H1 (cell line): Measurements from ENCODE around the gene VPS72. TPM values are rescaled to one million over a fixed set of nuclear protein-coding genes. Genes with fewer than 3 reads are reported as not detected.

Source experiments
- CTCF ChIA-PET: fragments of 300-600 bp; sonication (Branson Sonifier 250); formaldehyde crosslinking; loops from one replicate; lab custom pipeline; 2021; ENCODE audit not compliant: partially characterized antibody; lab: Charles Lee
- POLR2A ChIA-PET: fragments of 300-600 bp; sonication (Branson Sonifier 250); formaldehyde crosslinking; loops from one replicate; lab custom pipeline; 2021; ENCODE audit warnings: inconsistent platforms; ENCODE audit not compliant: partially characterized antibody; lab: Charles Lee
- DNase-seq, 2 experiments: peaks; one replicate each; pipeline versions ENCODE4 v3.0.0 to v3.0.0-alpha.2; 2010 to 2022; ENCODE audit warnings: low spot score in 2 of 2, low read depth in 1 of 2, mixed read lengths in 1 of 2
- FAIRE-seq: peaks from 2 replicates; lab custom pipeline; 2011; peaks lifted over from hg19 to GRCh38; lab: Jason Lieb, UNC
- H2AFZ ChIP-seq: 2 replicates; pipeline ENCODE4 v1.8.1; 2012; ENCODE audit warnings: low read length, inconsistent platforms
- H2AK5ac ChIP-seq: 2 replicates; pipeline ENCODE4 v1.6.1; 2013; ENCODE audit warnings: low read depth, low read length
- H2BK120ac ChIP-seq: replicated peaks from 2 replicates; pipeline ENCODE3; 2013; ENCODE audit warnings: low read depth, low read length, inconsistent platforms
- H2BK12ac ChIP-seq: 2 replicates; pipeline ENCODE4 v1.6.1; 2013; ENCODE audit warnings: low read depth, low read length
- H2BK15ac ChIP-seq: 2 replicates; pipeline ENCODE4 v1.6.1; 2013; ENCODE audit warnings: low read length
- H2BK20ac ChIP-seq: 2 replicates; pipeline ENCODE4 v1.6.1; 2013; ENCODE audit warnings: low read length
- H2BK5ac ChIP-seq: 2 replicates; pipeline ENCODE4 v1.6.1; 2013; ENCODE audit warnings: low read depth, low read length
- H3K14ac ChIP-seq: 2 replicates; pipeline ENCODE4 v1.6.1; 2013; ENCODE audit warnings: inconsistent platforms; ENCODE audit not compliant: insufficient read length
- H3K18ac ChIP-seq: 2 replicates; pipeline ENCODE4 v1.6.1; 2013; ENCODE audit warnings: low read length; ENCODE audit errors: extremely low read depth
- H3K23ac ChIP-seq: 2 replicates; pipeline ENCODE4 v1.6.1; 2013; ENCODE audit warnings: inconsistent platforms; ENCODE audit not compliant: insufficient read length
- H3K23me2 ChIP-seq: 2 replicates; pipeline ENCODE4 v1.6.1; 2013; ENCODE audit warnings: low read depth, low read length
- H3K27ac ChIP-seq: 2 replicates; pipeline ENCODE4 v1.6.1; 2011; ENCODE audit warnings: low read depth, low read length, inconsistent platforms
- H3K27me3 ChIP-seq, 4 experiments: replicated peaks in 1 of 4; 1 replicate in 1 of 4; 2 replicates in 3 of 4; pipeline versions ENCODE4 v1.6.1 to v1.8.1; 2011 to 2013; ENCODE audit warnings: low read length in 3 of 4, mild to moderate bottlenecking in 3 of 4, inconsistent platforms in 2 of 4, mixed read lengths in 2 of 4, moderate library complexity in 1 of 4; ENCODE audit not compliant: control insufficient read depth in 3 of 4, insufficient read depth in 3 of 4; ENCODE audit errors: extremely low read depth in 1 of 4
- H3K36me3 ChIP-seq, 4 experiments: 2 replicates each; pipeline versions ENCODE4 v1.6.1 to v1.8.1; 2011 to 2013; ENCODE audit warnings: mild to moderate bottlenecking in 4 of 4, low read length in 3 of 4, moderate library complexity in 2 of 4, control low read depth in 1 of 4, inconsistent platforms in 1 of 4; ENCODE audit not compliant: insufficient read depth in 4 of 4, control insufficient read depth in 2 of 4
- H3K4ac ChIP-seq: replicated peaks from 2 replicates; pipeline ENCODE3; 2013; ENCODE audit warnings: low read length, low read depth, mixed read lengths, inconsistent platforms; ENCODE audit not compliant: insufficient read length
- H3K4me1 ChIP-seq, 4 experiments: replicated peaks in 1 of 4; 1 replicate in 1 of 4; 2 replicates in 3 of 4; pipeline versions ENCODE4 v1.6.1 to v1.8.1; 2011 to 2013; ENCODE audit warnings: low read length in 3 of 4, inconsistent platforms in 2 of 4, mixed read lengths in 1 of 4; ENCODE audit not compliant: insufficient read depth in 4 of 4, control insufficient read depth in 3 of 4
- H3K4me2 ChIP-seq, 2 experiments: 2 replicates each; pipeline versions ENCODE4 v1.6.1 to v1.8.1; 2011 to 2013; ENCODE audit warnings: low read depth in 2 of 2, low read length in 2 of 2, control low read depth in 1 of 2, inconsistent platforms in 1 of 2, mild to moderate bottlenecking in 1 of 2; ENCODE audit not compliant: insufficient read depth in 1 of 2
- H3K4me3 ChIP-seq, 4 experiments: fragments of 200-600, 300-600 bp in 1 of 4; sonication (generic), shearing (Covaris generic), sonication (Bioruptor Twin) in 1 of 4; 2 replicates each; pipeline versions ENCODE4 v1.5.1 to v1.8.1; 2011 to 2016; ENCODE audit warnings: low read length in 4 of 4, low read depth in 3 of 4, control low read depth in 2 of 4, inconsistent platforms in 2 of 4, mild to moderate bottlenecking in 2 of 4, mixed read lengths in 1 of 4, moderate library complexity in 1 of 4; ENCODE audit not compliant: insufficient read depth in 2 of 4; ENCODE audit errors: extremely low read depth in 1 of 4
- H3K56ac ChIP-seq: replicated peaks from 2 replicates; pipeline ENCODE3; 2013; ENCODE audit warnings: low read depth, mild to moderate bottlenecking, mixed read lengths, low read length, inconsistent platforms; ENCODE audit not compliant: insufficient read length
- H3K79me1 ChIP-seq: 2 replicates; pipeline ENCODE4 v1.6.1; 2013; ENCODE audit warnings: low read depth, low read length, control low read depth
- H3K79me2 ChIP-seq, 2 experiments: 2 replicates each; pipeline versions ENCODE4 v1.6.1 to v1.8.1; 2012 to 2013; ENCODE audit warnings: low read length in 2 of 2, mild to moderate bottlenecking in 2 of 2, inconsistent platforms in 1 of 2; ENCODE audit not compliant: insufficient read depth in 2 of 2, control insufficient read depth in 1 of 2
- H3K9ac ChIP-seq, 4 experiments: replicated peaks in 1 of 4; 1 replicate in 1 of 4; 2 replicates in 3 of 4; pipeline versions ENCODE4 v1.6.1 to v1.8.1; 2011 to 2013; ENCODE audit warnings: low read depth in 3 of 4, low read length in 3 of 4, control low read depth in 2 of 4, mild to moderate bottlenecking in 2 of 4, moderate library complexity in 2 of 4, inconsistent platforms in 1 of 4; ENCODE audit errors: extremely low read depth in 1 of 4
- H3K9me3 ChIP-seq, 2 experiments: 2 replicates each; pipeline versions ENCODE4 v1.6.1 to v1.8.1; 2012 to 2013; ENCODE audit warnings: mild to moderate bottlenecking in 2 of 2, moderate library complexity in 2 of 2, control low read depth in 1 of 2, inconsistent platforms in 1 of 2, low read depth in 1 of 2, low read length in 1 of 2, mixed read lengths in 1 of 2; ENCODE audit not compliant: insufficient read depth in 2 of 2
- H4K20me1 ChIP-seq, 2 experiments: replicated peaks in 1 of 2; 2 replicates each; pipeline versions ENCODE3 to v1.8.1; 2011 to 2013; ENCODE audit warnings: inconsistent platforms in 2 of 2, low read length in 2 of 2, mild to moderate bottlenecking in 1 of 2; ENCODE audit not compliant: insufficient read depth in 2 of 2, control insufficient read depth in 1 of 2
- H4K5ac ChIP-seq: 2 replicates; pipeline ENCODE4 v1.6.1; 2013; ENCODE audit warnings: low read length, low read depth, mixed read lengths, inconsistent platforms; ENCODE audit not compliant: insufficient read length
- H4K8ac ChIP-seq: 2 replicates; pipeline ENCODE4 v1.8.0; 2013; ENCODE audit warnings: mild to moderate bottlenecking, moderate library complexity, low read length, inconsistent platforms; ENCODE audit not compliant: insufficient read depth; ENCODE audit errors: extremely low read depth
- H4K91ac ChIP-seq: replicated peaks from 2 replicates; pipeline ENCODE3; 2013; ENCODE audit warnings: low read length, mixed read lengths, inconsistent platforms; ENCODE audit not compliant: insufficient read length
- CHD2 ChIP-seq: IDR thresholded peaks from 2 replicates; pipeline ENCODE4 v1.6.1; 2012; ENCODE audit warnings: low read length, improper control_type of control experiment
- GTF2F1 ChIP-seq: IDR thresholded peaks from 2 replicates; pipeline ENCODE4 v1.6.1; 2012; ENCODE audit warnings: low read depth, low read length, improper control_type of control experiment, borderline replicate concordance
- MAX ChIP-seq: IDR thresholded peaks from 2 replicates; pipeline ENCODE4 v1.6.1; 2012; ENCODE audit warnings: inconsistent platforms
- POU5F1 ChIP-seq: IDR thresholded peaks from 2 replicates; pipeline ENCODE4 v1.6.1; 2011; ENCODE audit warnings: low read depth, mild to moderate bottlenecking, low read length, moderate library complexity
- RBBP5 ChIP-seq: IDR thresholded peaks from 2 replicates; pipeline ENCODE4 v1.7.1; 2012; ENCODE audit warnings: low read depth, mild to moderate bottlenecking, inconsistent platforms, low read length, moderate library complexity, borderline replicate concordance
- SUZ12 ChIP-seq: fragments of 200-600 bp; sonication (generic); IDR thresholded peaks from 2 replicates; pipeline ENCODE4 v1.6.1; 2012; ENCODE audit warnings: mild to moderate bottlenecking, inconsistent platforms, low read length, moderate library complexity, mixed read lengths
- WGBS, 2 experiments: shearing (Covaris generic) in 1 of 2; methylation state at CpG; one replicate each; pipeline versions ENCODE4 v1.1.6 to v1.1.7; 2013 to 2015; ENCODE audit warnings: low lambda C conversion rate in 2 of 2, mixed read lengths in 2 of 2, inconsistent platforms in 1 of 2, low coverage in 1 of 2, missing lambda C conversion rate in 1 of 2; ENCODE audit not compliant: insufficient replicate concordance in 2 of 2, insufficient coverage in 1 of 2, insufficient read length in 1 of 2; ENCODE audit errors: extremely low coverage in 1 of 2, missing lambda C conversion rate in 1 of 2; 5-methylcytosine and 5-hydroxymethylcytosine counted together
- polyA plus RNA-seq, 7 experiments: library from polyadenylated mRNA; depleted of rRNA in 3 of 7; stranded (reverse) in 5 of 7; unstranded in 2 of 7; fragments of >200 nt in 5 of 7; fragments of 200-250 nt in 2 of 7; gene quantifications; 1 replicate in 5 of 7; 2 replicates in 1 of 7; 4 replicates in 1 of 7; pipeline versions ENCODE4 v1.2.1 to v1.2.3, GENCODE V29; 2011 to 2013; ENCODE audit warnings: missing spikeins in 2 of 7, mixed read lengths in 2 of 7
- total RNA-seq: library from RNA; stranded (reverse); fragmentation: NEBNext Ultra II Directional; extraction: Animal tissue kit (Norgen Biotek cat#: 25700); gene quantifications from 2 replicates; pipeline ENCODE4 v1.2.1, GENCODE V29; 2021

Gene VPS72
- total and polyA plus RNA-seq, 2 of the 8 experiments (the other 6 are each of a cell fraction or from before 2014, with no cell fraction given), result 86.6 to 121 TPM

GRCh38 chr1:151222130-151222529 is 32.1 kb upstream of the VPS72 start:
- no peaks in the 10 kb centered on the region for H3K27me3 ChIP-seq
- no peak overlapping the region for H3K9ac ChIP-seq
- no peak overlapping the region for H2BK120ac ChIP-seq
- no peak overlapping the region for H3K4ac ChIP-seq
- H3K79me2 ChIP-seq, result peaks cover 6 to 68% of the 10 kb centered on the region in 2 experiments; a peak in 2 of 4 replicates
- no peak overlapping the region for H3K18ac ChIP-seq
- H2AFZ ChIP-seq, result no peak overlapping the region
- no peak overlapping the region for H2BK20ac ChIP-seq
- H2BK15ac ChIP-seq, result no peak overlapping the region; the same call in 1 of the 2 replicates
- H4K8ac ChIP-seq, result no peak overlapping the region
- CTCF ChIA-PET, result interaction anchor here (0.6 to 1.1 kb wide), 5 partner anchors 11 to 698 kb away, joined by 3 to 4 read pairs (median 3); partner anchors contain the start of gene SCNM1
- no peak overlapping the region for H4K5ac ChIP-seq
- no peak overlapping the region for H3K56ac ChIP-seq
- H3K4me2 ChIP-seq, result no peak overlapping the region
- H2BK5ac ChIP-seq, result no peak overlapping the region
- POLR2A ChIA-PET, result interaction anchor here (0.8 to 1.4 kb wide), 3 partner anchors 10 to 14 kb away, joined by 3 to 5 read pairs (median 4); no protein-coding TSS in a partner anchor
- H3K27ac ChIP-seq, result no peak overlapping the region
- TF ChIP-seq GTF2F1 (no peak), POU5F1 (no peak), SUZ12 (no peak), CHD2 (no peak), MAX (no peak), RBBP5 (no peak)
- no peak for DNase-seq
- H2BK12ac ChIP-seq, result no peak overlapping the region
- no peak overlapping the region for H3K23ac ChIP-seq
- FAIRE-seq, result no peak
- H3K79me1 ChIP-seq, result no peaks in the 10 kb centered on the region; the same call in 1 of the 2 replicates
- H3K4me3 ChIP-seq, result no peak overlapping the region
- H3K36me3 ChIP-seq, result peaks cover 3 to 23% (median 7%) of the 10 kb centered on the region in 4 experiments; a peak in 6 of 8 replicates
- H4K91ac ChIP-seq, result no peak overlapping the region
- peaks cover 0 to 5% (median under 1%) of the 10 kb centered on the region in 4 experiments; a peak in 2 of 7 replicates for H3K4me1 ChIP-seq
- peaks cover 2 to 4% of the 10 kb centered on the region in 2 experiments for H4K20me1 ChIP-seq
- no peak overlapping the region for H2AK5ac ChIP-seq
- 94% methylated on average over 4 of the region's 4 CpGs; no CpG with 5 or more reads in 1 of the 2 experiments for WGBS, 2 experiments
- no peaks in the 10 kb centered on the region for H3K9me3 ChIP-seq
- H3K14ac ChIP-seq, result no peak overlapping the region
- no peaks in the 10 kb centered on the region for H3K23me2 ChIP-seq
